Measurements from ENCODE around the gene C3orf62.

GRCh38 chr3:49269443-49270155 is 7.4 kb downstream of the C3orf62 start:
- TF ChIP-seq CTCF (IDR thresholded peaks at IDR 0.05 in 2 of 3, conservative IDR thresholded peaks at IDR 0.05 in 1 of 3; ENCODE audit: borderline replicate concordance in 1 of 3, insufficient read depth in 1 of 3, low read depth in 2 of 3, low read length in 2 of 3) (no peak), POLR2A (IDR thresholded peaks at IDR 0.05; ENCODE audit: borderline replicate concordance, extremely low read depth, insufficient read depth, insufficient read length) (no peak)
